K562 treated with DMSO at 1 percent for 24 hours (cell line): Measurements from ENCODE around the gene HIPK2. TPM values are rescaled to one million over a fixed set of nuclear protein-coding genes. Genes with fewer than 3 reads are reported as not detected.

Source experiments
- total RNA-seq: library from RNA; unstranded; fragments of 300-600 nt; gene quantifications from 2 replicates; pipeline ENCODE4 v1.2.3, GENCODE V29; 2022; ENCODE audit warnings: low read depth; ENCODE audit not compliant: insufficient read depth

The HIPK2 gene
- 7.8 and 8.1 TPM in 2 replicates for total RNA-seq

DNA sequence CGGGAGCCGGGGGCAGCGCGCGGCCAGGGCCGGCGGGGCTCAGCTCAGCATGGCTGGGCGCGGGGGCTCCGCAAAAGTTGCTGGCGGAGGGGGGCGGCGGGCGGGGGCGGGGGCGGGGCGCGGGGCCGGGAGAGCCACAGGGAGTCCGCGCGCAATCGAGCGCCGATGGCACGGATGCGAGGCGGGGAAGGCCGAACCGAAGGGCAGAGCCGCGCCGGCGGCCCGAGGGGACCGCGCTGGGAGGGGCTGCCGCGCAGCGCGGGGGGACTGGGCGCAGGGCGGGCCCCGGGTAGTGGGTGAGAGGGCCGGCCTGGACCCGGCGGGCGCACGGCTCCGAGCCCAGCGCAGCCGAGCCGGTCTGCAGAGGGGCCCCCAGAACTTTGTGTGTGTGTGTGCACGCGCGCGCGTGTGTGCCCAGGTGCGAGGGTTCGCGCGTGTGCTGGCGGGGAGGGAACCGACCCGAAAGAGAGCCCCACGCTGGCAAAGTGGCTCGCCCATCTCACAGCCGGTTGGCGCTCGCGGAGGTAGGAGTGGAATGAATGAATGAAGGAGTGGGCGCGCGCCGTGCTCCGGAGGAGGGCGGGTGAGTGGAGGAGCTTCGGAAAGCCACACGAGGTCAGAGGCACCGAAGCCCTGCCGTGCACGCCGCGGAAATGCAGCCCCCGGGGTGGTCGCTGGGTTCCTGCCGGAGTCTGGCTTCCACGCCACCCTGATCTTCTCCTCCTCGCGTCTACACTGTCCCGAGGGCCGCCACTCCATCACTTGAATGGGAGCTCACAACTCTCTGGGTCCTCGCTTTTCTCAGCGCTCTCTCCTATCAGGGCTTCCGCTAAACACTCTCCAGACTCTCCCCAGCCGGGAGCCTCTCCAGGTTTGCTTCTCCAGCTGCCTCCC is at the start of gene HIPK2:
HIPK2 (minus strand) TSS at position 51 of the 894 bp plus-strand sequence. CDS start 375 bp downstream, outside the sequence.

DNA sequence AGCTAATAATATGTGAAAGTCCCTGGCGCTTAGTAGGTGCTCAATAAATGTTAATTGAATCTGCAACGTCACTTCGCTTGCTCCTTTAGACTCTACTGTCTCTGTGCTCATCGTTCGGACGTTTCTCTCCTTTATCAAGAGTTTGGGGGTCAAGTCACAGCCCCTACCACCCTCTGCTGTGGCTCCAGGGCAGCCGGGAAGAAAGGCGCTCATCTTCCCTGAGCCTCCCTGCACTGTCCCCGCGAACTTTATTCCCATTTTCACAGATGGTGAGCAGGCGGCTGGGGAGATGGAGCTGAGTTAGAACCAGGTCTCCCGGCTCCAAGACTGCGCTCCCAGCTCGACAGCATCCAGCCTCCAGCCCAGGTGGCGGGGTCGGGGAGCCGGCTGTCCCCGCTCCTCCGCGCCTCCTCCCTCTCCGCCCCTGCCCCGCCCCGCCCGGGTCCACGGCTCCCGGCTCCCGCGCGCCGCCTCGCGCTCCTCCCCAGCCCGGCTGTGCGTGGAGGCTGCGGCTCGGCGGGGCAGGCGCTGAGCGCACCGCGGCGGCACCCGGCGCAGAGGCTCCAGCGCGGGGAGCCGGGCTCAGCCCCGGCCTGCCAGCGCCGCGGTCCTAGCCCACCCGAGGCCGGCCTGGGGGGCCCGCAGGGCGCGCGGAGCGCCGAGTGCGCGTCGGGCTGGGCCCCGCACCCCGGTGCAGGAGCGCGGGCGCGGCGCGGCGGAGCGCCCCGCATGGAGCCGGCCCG is 254.4 kb downstream of the HIPK2 start, which contains the start of gene CLEC2L:
CLEC2L (plus strand) TSS at position 487 of the 743 bp plus-strand sequence; CDS start at position 730, 243 bp downstream.

Other genes starting within 250 kb of the HIPK2 start
- gene TBXAS1, start 51.3 kb upstream of the HIPK2 start, total RNA-seq = 4.6 and 7.2 TPM in 2 replicates